Astrocyte (in vitro differentiated cells and primary cell): Measurements from ENCODE around the gene PPP2R2B.

ENCODE experiments used
- EZH2 ChIP-seq: IDR thresholded peaks from 2 replicates; pipeline ENCODE4 v1.6.1; 2012; ENCODE audit warnings: mild to moderate bottlenecking, low read length, inconsistent platforms; ENCODE audit not compliant: insufficient read depth
- TF ChIP-seq, protein P1 (sequence below): IDR thresholded peaks from 2 replicates; pipeline ENCODE4 v1.5.1; 2011; ENCODE audit warnings: low read depth, mild to moderate bottlenecking, inconsistent platforms, low read length, moderate library complexity; ENCODE audit not compliant: insufficient read depth

DNA sequence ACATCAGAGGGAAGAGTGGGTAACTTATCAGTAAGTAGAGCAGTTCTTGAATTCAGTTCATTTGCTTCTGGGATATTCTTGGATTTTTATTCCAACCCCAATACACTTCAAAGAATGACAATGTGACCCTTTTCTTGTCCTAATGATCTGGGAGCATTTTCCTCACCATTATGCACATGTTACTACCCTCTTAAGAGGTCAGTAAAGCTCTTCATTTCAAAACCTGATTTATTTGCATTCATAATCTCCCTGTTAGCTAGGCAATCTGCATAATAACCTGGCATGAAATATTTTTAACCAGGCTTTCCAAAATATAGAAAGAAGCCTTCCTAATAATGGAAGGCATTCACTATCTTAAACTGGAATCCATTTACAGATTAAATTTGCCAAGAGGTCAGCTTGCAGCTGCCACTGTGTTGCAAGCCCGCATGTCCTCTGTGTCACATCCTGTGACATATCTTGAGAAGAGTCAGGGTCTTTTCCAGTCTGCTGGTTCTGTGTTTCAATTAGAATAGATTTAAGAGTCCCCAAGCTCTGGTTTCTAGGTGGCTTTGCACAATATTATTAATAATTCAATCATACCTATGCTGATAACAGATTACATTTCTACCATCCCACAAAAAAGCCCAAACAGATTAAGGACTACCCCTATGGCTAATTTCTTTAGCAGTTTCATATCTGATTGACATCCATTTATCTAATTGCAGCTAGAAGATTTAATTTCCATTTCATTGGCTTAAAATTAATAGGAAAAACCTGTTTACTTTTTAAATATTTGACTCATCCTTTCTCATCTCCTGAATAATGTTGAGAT lies 30.9 kb upstream of the PPP2R2B start:
- TF ChIP-seq, protein P1, sequence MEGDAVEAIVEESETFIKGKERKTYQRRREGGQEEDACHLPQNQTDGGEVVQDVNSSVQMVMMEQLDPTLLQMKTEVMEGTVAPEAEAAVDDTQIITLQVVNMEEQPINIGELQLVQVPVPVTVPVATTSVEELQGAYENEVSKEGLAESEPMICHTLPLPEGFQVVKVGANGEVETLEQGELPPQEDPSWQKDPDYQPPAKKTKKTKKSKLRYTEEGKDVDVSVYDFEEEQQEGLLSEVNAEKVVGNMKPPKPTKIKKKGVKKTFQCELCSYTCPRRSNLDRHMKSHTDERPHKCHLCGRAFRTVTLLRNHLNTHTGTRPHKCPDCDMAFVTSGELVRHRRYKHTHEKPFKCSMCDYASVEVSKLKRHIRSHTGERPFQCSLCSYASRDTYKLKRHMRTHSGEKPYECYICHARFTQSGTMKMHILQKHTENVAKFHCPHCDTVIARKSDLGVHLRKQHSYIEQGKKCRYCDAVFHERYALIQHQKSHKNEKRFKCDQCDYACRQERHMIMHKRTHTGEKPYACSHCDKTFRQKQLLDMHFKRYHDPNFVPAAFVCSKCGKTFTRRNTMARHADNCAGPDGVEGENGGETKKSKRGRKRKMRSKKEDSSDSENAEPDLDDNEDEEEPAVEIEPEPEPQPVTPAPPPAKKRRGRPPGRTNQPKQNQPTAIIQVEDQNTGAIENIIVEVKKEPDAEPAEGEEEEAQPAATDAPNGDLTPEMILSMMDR: no peak
- no peak for TF ChIP-seq EZH2
